Measurements from ENCODE around the gene SLFN13.

Gene SLFN13

DNA sequence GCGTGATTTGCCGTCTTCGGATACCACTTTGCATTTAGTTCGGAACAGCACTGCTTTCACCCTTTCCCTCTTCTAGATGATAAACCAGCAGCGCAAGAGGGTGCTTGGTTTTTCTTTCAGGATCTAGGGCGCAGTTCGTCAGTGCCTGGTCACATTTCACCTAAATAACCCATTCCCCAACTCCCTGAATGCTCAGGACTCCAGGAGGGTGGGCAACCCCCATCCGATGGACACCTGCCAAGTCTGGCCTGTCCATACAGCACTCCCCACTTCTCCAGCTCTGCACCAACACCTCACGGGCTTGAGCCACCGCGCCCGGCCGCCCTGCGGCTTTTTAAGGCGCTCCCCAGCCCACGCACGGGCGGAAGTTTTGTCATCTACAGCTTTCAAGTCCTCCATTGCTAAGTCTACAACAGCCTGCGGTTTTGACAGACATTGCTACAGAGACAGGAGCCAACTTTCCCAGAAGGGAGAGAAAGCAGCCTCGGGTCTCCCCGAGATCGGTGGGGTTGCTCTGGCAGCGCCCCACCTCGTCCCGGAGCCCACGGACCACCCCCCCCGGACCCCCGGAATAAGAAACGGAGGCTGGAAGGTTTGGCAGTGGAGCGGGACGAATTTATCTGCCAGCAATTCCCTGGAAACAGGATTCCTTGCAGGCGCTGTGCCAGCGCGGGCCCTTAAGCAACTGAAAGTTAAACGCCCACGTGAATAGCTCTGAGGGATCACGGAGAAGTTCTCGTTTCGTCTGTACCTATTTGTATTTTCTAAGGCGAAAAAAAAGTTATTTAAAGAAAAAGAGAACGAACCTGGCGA is 38.6 kb upstream of the SLFN13 start:
- Histone ChIP-seq H3K36me3 (ENCODE audit: control insufficient read depth in 4 of 4, insufficient read depth in 4 of 4, low read length in 3 of 4) (no peaks in the 10 kb centered on the region), H3K9me3 (ENCODE audit: control extremely low read depth in 1 of 5, control insufficient read depth in 4 of 5, insufficient read depth in 2 of 5, low read depth in 1 of 5, low read length in 4 of 5) (peaks cover 0 to 32% (median 10%) of the 10 kb centered on the region in 5 experiments), H3K4me1 (ENCODE audit: control extremely low read depth in 1 of 4, control insufficient read depth in 4 of 4, insufficient read depth in 4 of 4, low read length in 3 of 4) (peaks cover 0 to 28% (median 19%) of the 10 kb centered on the region in 4 experiments), H3K4me3 (ENCODE audit: control insufficient read depth in 1 of 7, extremely low read depth in 1 of 7, insufficient read depth in 4 of 7, low read depth in 2 of 7, low read length in 6 of 7) (peak overlapping the region; percentile 30 to 86 (median 68)), H3K27ac (ENCODE audit: insufficient read depth in 1 of 2, low read depth in 1 of 2, low read length in 2 of 2, poor library complexity in 1 of 2, severe bottlenecking in 2 of 2) (no peak overlapping the region), H3K27me3 (replicated peaks in 2 of 5; ENCODE audit: control insufficient read depth in 4 of 5, insufficient read depth in 5 of 5, low read length in 4 of 5) (peaks cover 9 to 81% (median 43%) of the 10 kb centered on the region in 5 experiments)
- ChIA-PET CTCF (interaction anchor here (0.5 to 1.6 kb wide), 8 partner anchors 21 to 997 kb away, joined by 3 to 9 read pairs (median 3); partner anchors contain the start of genes SLFN11 and SLFN13), POLR2A (interaction anchor here (1.4 kb wide), 1 partner anchor 39 kb away, joined by 3 read pairs; the partner anchor contains the start of gene SLFN13)
- DNase-seq = peak; percentile 64 to 86 (median 81)
- 13% methylated on average over 23 of the region's 42 CpGs for WGBS (ENCODE audit: insufficient coverage)

GRCh38 chr17:35479271-35479670 is 30.7 kb upstream of the SLFN13 start:
- Histone ChIP-seq H3K27me3 (replicated peaks in 2 of 5; ENCODE audit: control insufficient read depth in 4 of 5, insufficient read depth in 5 of 5, low read length in 4 of 5) (peaks cover 3 to 54% (median 40%) of the 10 kb centered on the region in 5 experiments), H3K4me1 (ENCODE audit: control extremely low read depth in 1 of 4, control insufficient read depth in 4 of 4, insufficient read depth in 4 of 4, low read length in 3 of 4) (no peaks in the 10 kb centered on the region), H3K36me3 (ENCODE audit: control insufficient read depth in 4 of 4, insufficient read depth in 4 of 4, low read length in 3 of 4) (no peaks in the 10 kb centered on the region), H3K27ac (ENCODE audit: insufficient read depth in 1 of 2, low read depth in 1 of 2, low read length in 2 of 2, poor library complexity in 1 of 2, severe bottlenecking in 2 of 2) (no peak overlapping the region), H3K9me3 (ENCODE audit: control extremely low read depth in 1 of 5, control insufficient read depth in 4 of 5, insufficient read depth in 2 of 5, low read depth in 1 of 5, low read length in 4 of 5) (peaks cover 0 to 16% (median 6%) of the 10 kb centered on the region in 5 experiments), H3K4me3 (ENCODE audit: control insufficient read depth in 1 of 7, extremely low read depth in 1 of 7, insufficient read depth in 4 of 7, low read depth in 2 of 7, low read length in 6 of 7) (no peak overlapping the region)
- CTCF ChIA-PET = no interaction called here
- POLR2A ChIA-PET = no interaction called here
- 87% methylated on average over 3 of the region's 5 CpGs for WGBS (ENCODE audit: insufficient coverage)
- no peak for DNase-seq

- ChIA-PET CTCF (interaction anchor here (0.9 kb wide), 1 partner anchor 11 kb away, joined by 4 read pairs; no protein-coding TSS in a partner anchor), POLR2A (no interaction called here)
- Histone ChIP-seq H3K9me3 (ENCODE audit: control extremely low read depth in 1 of 5, control insufficient read depth in 4 of 5, insufficient read depth in 2 of 5, low read depth in 1 of 5, low read length in 4 of 5) (peaks cover 0 to 1% (median 0%) of the 10 kb centered on the region in 5 experiments), H3K4me3 (ENCODE audit: control insufficient read depth in 1 of 7, extremely low read depth in 1 of 7, insufficient read depth in 4 of 7, low read depth in 2 of 7, low read length in 6 of 7) (no peak overlapping the region), H3K27ac (ENCODE audit: insufficient read depth in 1 of 2, low read depth in 1 of 2, low read length in 2 of 2, poor library complexity in 1 of 2, severe bottlenecking in 2 of 2) (no peak overlapping the region), H3K36me3 (ENCODE audit: control insufficient read depth in 4 of 4, insufficient read depth in 4 of 4, low read length in 3 of 4) (no peaks in the 10 kb centered on the region), H3K4me1 (ENCODE audit: control extremely low read depth in 1 of 4, control insufficient read depth in 4 of 4, insufficient read depth in 4 of 4, low read length in 3 of 4) (no peaks in the 10 kb centered on the region), H3K27me3 (replicated peaks in 2 of 5; ENCODE audit: control insufficient read depth in 4 of 5, insufficient read depth in 5 of 5, low read length in 4 of 5) (peaks cover 3 to 46% (median 36%) of the 10 kb centered on the region in 5 experiments)
- DNase-seq = no peak
- no CpG with 5 or more reads among the region's 5 CpGs for WGBS (ENCODE audit: insufficient coverage)
These were observed 28.7 kb upstream of the SLFN13 start for GRCh38 chr17:35477248-35477647.

DNA sequence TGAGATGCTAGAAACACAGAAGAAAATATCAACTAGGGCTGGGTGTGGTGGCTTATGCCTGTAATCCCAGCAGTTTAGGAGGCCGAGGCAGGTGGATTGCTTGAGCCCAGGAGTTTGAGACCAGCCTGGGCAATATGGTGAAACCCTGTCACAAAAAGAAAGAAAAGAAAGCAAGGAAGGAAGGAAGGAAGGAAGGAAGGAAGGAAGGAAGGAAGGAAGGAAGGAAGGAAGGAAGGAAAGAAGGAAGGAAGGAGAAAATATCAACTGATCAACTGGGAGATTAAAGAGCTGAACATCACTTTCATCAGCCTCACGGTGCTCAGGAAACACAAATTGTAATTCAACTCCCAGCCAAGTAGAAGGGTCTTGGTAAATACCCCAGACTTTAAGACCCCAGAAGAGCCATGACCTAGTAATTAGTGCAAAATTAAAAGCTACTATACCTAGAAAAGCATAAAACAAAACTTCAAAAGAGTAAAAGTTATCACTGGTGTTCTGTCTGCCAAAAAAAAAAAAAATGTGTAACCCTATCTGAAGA is 27.8 kb upstream of the SLFN13 start:
- H3K4me3 ChIP-seq (ENCODE audit: control insufficient read depth in 1 of 7, extremely low read depth in 1 of 7, insufficient read depth in 4 of 7, low read depth in 2 of 7, low read length in 6 of 7) = no peak overlapping the region
- peaks cover 3 to 46% (median 36%) of the 10 kb centered on the region in 5 experiments for H3K27me3 ChIP-seq (replicated peaks in 2 of 5; ENCODE audit: control insufficient read depth in 4 of 5, insufficient read depth in 5 of 5, low read length in 4 of 5)

DNA sequence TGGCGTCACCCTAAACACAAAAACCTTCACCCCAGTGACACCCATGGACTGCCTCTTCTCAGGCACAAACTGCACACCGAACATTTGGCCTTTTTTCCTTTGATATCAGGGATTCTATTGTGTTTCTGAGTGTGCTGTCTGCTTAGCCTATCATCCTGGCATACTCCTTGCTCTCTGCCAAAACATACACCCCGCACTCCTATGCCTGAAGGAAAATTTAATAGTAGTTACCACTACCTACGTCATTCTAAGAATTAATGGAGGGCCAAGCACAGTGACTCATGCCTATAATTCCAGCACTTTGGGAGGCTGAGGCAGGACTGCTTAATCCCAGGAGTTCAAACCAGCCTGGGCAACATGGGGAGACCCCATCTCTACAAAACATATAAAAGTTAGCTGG is 19.9 kb upstream of the SLFN13 start:
- POLR2A ChIA-PET = interaction anchor here (0.6 kb wide), 1 partner anchor 228 kb away, joined by 3 read pairs; no protein-coding TSS in a partner anchor
- WGBS (ENCODE audit: insufficient coverage) = no CpG with 5 or more reads among the region's 4 CpGs
- peaks cover 0 to 2% (median 0%) of the 10 kb centered on the region in 5 experiments for H3K27me3 ChIP-seq (replicated peaks in 2 of 5; ENCODE audit: control insufficient read depth in 4 of 5, insufficient read depth in 5 of 5, low read length in 4 of 5)

More for the DNA sequence above, 27.8 kb upstream of the SLFN13 start:
- Histone ChIP-seq H3K36me3 (ENCODE audit: control insufficient read depth in 4 of 4, insufficient read depth in 4 of 4, low read length in 3 of 4) (no peaks in the 10 kb centered on the region), H3K27ac (ENCODE audit: insufficient read depth in 1 of 2, low read depth in 1 of 2, low read length in 2 of 2, poor library complexity in 1 of 2, severe bottlenecking in 2 of 2) (no peak overlapping the region), H3K4me1 (ENCODE audit: control extremely low read depth in 1 of 4, control insufficient read depth in 4 of 4, insufficient read depth in 4 of 4, low read length in 3 of 4) (no peaks in the 10 kb centered on the region), H3K9me3 (ENCODE audit: control extremely low read depth in 1 of 5, control insufficient read depth in 4 of 5, insufficient read depth in 2 of 5, low read depth in 1 of 5, low read length in 4 of 5) (peaks cover 0 to 1% (median 0%) of the 10 kb centered on the region in 5 experiments)
- POLR2A ChIA-PET = no interaction called here
- DNase-seq = no peak
- CTCF ChIA-PET = interaction anchor here (0.9 to 1.0 kb wide), 2 partner anchors 15 to 23 kb away, joined by 3 read pairs; no protein-coding TSS in a partner anchor
- 100% methylated on average over 1 of the region's 2 CpGs for WGBS (ENCODE audit: insufficient coverage)

DNA sequence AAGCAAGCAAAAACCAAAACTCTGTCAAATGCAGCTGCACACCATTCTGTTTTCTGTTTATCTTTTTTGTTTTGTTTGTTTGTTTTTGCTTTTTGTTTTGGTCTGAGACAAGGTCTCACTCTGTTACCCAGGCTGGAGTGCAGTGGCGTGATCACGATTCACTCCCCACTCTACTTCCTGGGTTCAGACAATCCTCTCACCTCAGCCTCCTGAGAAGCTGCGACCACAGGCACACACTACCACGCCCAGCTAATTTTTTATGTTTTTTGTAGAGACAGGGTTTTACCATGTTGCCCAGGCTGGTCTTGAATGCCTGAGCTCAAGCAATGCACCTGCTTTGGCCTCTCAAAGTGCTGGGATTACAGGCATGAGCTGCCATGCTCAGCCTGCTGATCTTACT is 19.3 kb upstream of the SLFN13 start:
- Histone ChIP-seq H3K4me3 (ENCODE audit: control insufficient read depth in 1 of 7, extremely low read depth in 1 of 7, insufficient read depth in 4 of 7, low read depth in 2 of 7, low read length in 6 of 7) (no peak overlapping the region), H3K9me3 (ENCODE audit: control extremely low read depth in 1 of 5, control insufficient read depth in 4 of 5, insufficient read depth in 2 of 5, low read depth in 1 of 5, low read length in 4 of 5) (no peaks in the 10 kb centered on the region), H3K27ac (ENCODE audit: insufficient read depth in 1 of 2, low read depth in 1 of 2, low read length in 2 of 2, poor library complexity in 1 of 2, severe bottlenecking in 2 of 2) (no peak overlapping the region), H3K27me3 (replicated peaks in 2 of 5; ENCODE audit: control insufficient read depth in 4 of 5, insufficient read depth in 5 of 5, low read length in 4 of 5) (peaks cover 0 to 4% (median 2%) of the 10 kb centered on the region in 5 experiments), H3K4me1 (ENCODE audit: control extremely low read depth in 1 of 4, control insufficient read depth in 4 of 4, insufficient read depth in 4 of 4, low read length in 3 of 4) (no peaks in the 10 kb centered on the region), H3K36me3 (ENCODE audit: control insufficient read depth in 4 of 4, insufficient read depth in 4 of 4, low read length in 3 of 4) (no peaks in the 10 kb centered on the region)
- WGBS (ENCODE audit: insufficient coverage) = 100% methylated on average over 3 of the region's 4 CpGs
- POLR2A ChIA-PET = no interaction called here
- CTCF ChIA-PET = no interaction called here
- DNase-seq = no peak

More for the DNA sequence above, 19.9 kb upstream of the SLFN13 start:
- no peak overlapping the region for H3K4me3 ChIP-seq (ENCODE audit: control insufficient read depth in 1 of 7, extremely low read depth in 1 of 7, insufficient read depth in 4 of 7, low read depth in 2 of 7, low read length in 6 of 7)
- no peak overlapping the region for H3K27ac ChIP-seq (ENCODE audit: insufficient read depth in 1 of 2, low read depth in 1 of 2, low read length in 2 of 2, poor library complexity in 1 of 2, severe bottlenecking in 2 of 2)
- no peaks in the 10 kb centered on the region for H3K4me1 ChIP-seq (ENCODE audit: control extremely low read depth in 1 of 4, control insufficient read depth in 4 of 4, insufficient read depth in 4 of 4, low read length in 3 of 4)
- no peak for DNase-seq
- no peaks in the 10 kb centered on the region for H3K36me3 ChIP-seq (ENCODE audit: control insufficient read depth in 4 of 4, insufficient read depth in 4 of 4, low read length in 3 of 4)
- H3K9me3 ChIP-seq (ENCODE audit: control extremely low read depth in 1 of 5, control insufficient read depth in 4 of 5, insufficient read depth in 2 of 5, low read depth in 1 of 5, low read length in 4 of 5) = no peaks in the 10 kb centered on the region
- CTCF ChIA-PET = no interaction called here
